Osteocyte (in vitro differentiated cells): ENCODE measurements around the gene NALCN. TPM values are rescaled to one million over a fixed set of nuclear protein-coding genes. Genes with fewer than 3 reads are reported as not detected.

Source experiments
- DNase-seq: peaks from one replicate; pipeline ENCODE4 v3.0.0; 2021; ENCODE audit warnings: mixed read lengths; ENCODE audit not compliant: unreplicated experiment; ENCODE audit errors: extremely low spot score
- H3K27ac Mint-ChIP-seq: one replicate; pipeline ENCODE4 v1.8.0; 2021; ENCODE audit warnings: mild to moderate bottlenecking, mixed read lengths; ENCODE audit not compliant: unreplicated experiment
- H3K27me3 Mint-ChIP-seq: one replicate; pipeline ENCODE4 v1.8.0; 2021; ENCODE audit warnings: mixed read lengths; ENCODE audit not compliant: unreplicated experiment
- H3K36me3 Mint-ChIP-seq: one replicate; pipeline ENCODE4 v1.8.0; 2021; ENCODE audit warnings: mixed read lengths; ENCODE audit not compliant: unreplicated experiment
- H3K4me1 Mint-ChIP-seq: one replicate; pipeline ENCODE4 v1.8.0; 2021; ENCODE audit warnings: mixed read lengths; ENCODE audit not compliant: unreplicated experiment
- H3K4me3 Mint-ChIP-seq: one replicate; pipeline ENCODE4 v1.8.0; 2021; ENCODE audit warnings: mild to moderate bottlenecking, moderate library complexity, mixed read lengths; ENCODE audit not compliant: unreplicated experiment
- H3K9me3 Mint-ChIP-seq: one replicate; pipeline ENCODE4 v1.8.0; 2021; ENCODE audit warnings: mixed read lengths; ENCODE audit not compliant: unreplicated experiment
- CTCF ChIP-seq: fragments of 200-600 bp; sonication (generic); IDR thresholded peaks from 2 replicates; pipeline ENCODE4 v1.5.0; 2021; ENCODE audit warnings: antibody characterized with exemption, mild to moderate bottlenecking, moderate library complexity
- total RNA-seq: library from RNA; stranded (reverse); gene quantifications from 2 replicates; pipeline ENCODE4 v1.2.1, GENCODE V29; 2021

Gene NALCN
- total RNA-seq, 1 donor from 2014 or later: 58.8 TPM

GRCh38 chr13:101383595-101383994, 32.7 kb downstream of the NALCN start:
- Mint-ChIP-seq H3K4me1 (peaks cover 72% of the 10 kb centered on the region), H3K27me3 (no peaks in the 10 kb centered on the region)
- DNase-seq: no peak

DNA sequence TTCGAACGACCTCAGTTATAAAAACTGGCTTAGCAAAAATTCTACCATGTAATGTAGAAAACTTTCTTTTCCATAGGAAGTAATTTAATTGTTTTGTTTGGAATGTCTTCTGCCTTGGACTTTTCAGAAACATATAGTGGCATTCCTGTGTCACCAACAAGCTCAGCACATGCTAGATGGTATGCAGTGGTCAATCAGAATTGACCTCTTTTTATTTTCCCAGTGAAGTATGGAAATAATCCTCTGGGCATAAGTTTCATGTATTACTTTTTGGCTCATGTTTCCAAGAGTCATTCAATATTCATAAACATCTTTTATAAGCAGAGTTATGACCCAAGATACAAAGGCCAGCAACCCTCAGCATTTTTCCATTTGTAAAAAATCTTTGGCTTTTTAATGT, 33.6 kb downstream of the NALCN start:
- no peak overlapping the region for H3K4me3 Mint-ChIP-seq
- H3K36me3 Mint-ChIP-seq: peaks cover 10% of the 10 kb centered on the region
- H3K27me3 Mint-ChIP-seq: no peaks in the 10 kb centered on the region
- no peaks in the 10 kb centered on the region for H3K9me3 Mint-ChIP-seq
- TF ChIP-seq CTCF: no peak
- peaks cover 70% of the 10 kb centered on the region for H3K4me1 Mint-ChIP-seq
- no peak for DNase-seq
- peak overlapping the region; percentile 82 for H3K27ac Mint-ChIP-seq

More at GRCh38 chr13:101383595-101383994, 32.7 kb downstream of the NALCN start:
- no peak overlapping the region for H3K4me3 Mint-ChIP-seq
- no peaks in the 10 kb centered on the region for H3K9me3 Mint-ChIP-seq
- H3K36me3 Mint-ChIP-seq: peaks cover 10% of the 10 kb centered on the region
- H3K27ac Mint-ChIP-seq: peak overlapping the region; percentile 85
- no peak for TF ChIP-seq CTCF

DNA sequence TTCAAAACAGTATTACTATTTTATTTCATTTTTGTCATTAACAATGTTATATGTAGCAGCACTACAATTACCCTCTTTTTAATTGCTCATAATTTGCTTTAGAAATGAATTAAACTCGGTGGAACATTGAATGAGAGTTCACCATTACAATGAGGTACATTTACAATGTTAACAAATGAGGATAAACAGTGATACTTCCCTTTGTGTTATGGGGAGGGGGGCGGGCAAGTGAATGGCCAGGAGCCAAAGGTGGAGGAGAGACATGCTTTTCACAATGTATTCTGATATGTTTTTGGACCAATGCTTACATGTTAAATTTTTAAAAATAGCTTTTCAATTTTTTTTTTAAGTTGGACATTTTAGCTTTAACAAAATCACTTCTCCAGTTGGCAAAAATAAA, 34.2 kb downstream of the NALCN start:
- Mint-ChIP-seq H3K4me3 (peak overlapping the region; percentile 55), H3K27me3 (no peaks in the 10 kb centered on the region), H3K4me1 (peaks cover 66% of the 10 kb centered on the region), H3K27ac (peak overlapping the region; percentile 82), H3K36me3 (peaks cover 6% of the 10 kb centered on the region), H3K9me3 (no peaks in the 10 kb centered on the region)
- no peak for TF ChIP-seq CTCF
- DNase-seq: no peak

DNA sequence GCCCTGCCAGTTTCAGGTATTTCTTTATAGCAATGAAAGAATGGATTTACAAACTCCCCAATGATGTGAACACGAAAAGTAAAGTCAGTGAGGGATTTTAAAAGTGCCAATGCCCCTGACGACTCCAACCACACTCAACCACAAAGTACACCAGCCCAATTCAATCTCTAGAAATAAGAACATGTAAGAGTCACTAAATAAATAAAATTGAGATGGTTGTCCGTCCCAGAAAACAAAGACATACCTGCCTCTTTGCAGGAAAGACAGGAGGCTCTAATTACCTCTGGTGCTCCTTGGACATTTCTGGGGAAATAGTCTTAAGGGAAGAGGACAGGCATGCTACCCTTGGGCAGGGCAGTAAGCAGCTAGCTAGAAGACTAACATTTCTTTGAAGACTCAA, 55.8 kb downstream of the NALCN start:
- TF ChIP-seq CTCF: no peak
- Mint-ChIP-seq H3K4me3 (no peak overlapping the region), H3K27ac (no peak overlapping the region), H3K36me3 (peaks cover 51% of the 10 kb centered on the region), H3K27me3 (no peaks in the 10 kb centered on the region), H3K9me3 (peaks cover 40% of the 10 kb centered on the region), H3K4me1 (no peaks in the 10 kb centered on the region)
- no peak for DNase-seq

- no peak for TF ChIP-seq CTCF
- Mint-ChIP-seq H3K27ac (no peak overlapping the region), H3K9me3 (peaks cover 14% of the 10 kb centered on the region), H3K4me1 (peaks cover under 1% of the 10 kb centered on the region), H3K4me3 (no peak overlapping the region), H3K36me3 (peaks cover 43% of the 10 kb centered on the region), H3K27me3 (no peaks in the 10 kb centered on the region)
- no peak for DNase-seq
These were observed 61.4 kb downstream of the NALCN start for GRCh38 chr13:101354895-101355294.
